ENCODE data around the gene PLEKHG4.

PLEKHG4 gene

DNA sequence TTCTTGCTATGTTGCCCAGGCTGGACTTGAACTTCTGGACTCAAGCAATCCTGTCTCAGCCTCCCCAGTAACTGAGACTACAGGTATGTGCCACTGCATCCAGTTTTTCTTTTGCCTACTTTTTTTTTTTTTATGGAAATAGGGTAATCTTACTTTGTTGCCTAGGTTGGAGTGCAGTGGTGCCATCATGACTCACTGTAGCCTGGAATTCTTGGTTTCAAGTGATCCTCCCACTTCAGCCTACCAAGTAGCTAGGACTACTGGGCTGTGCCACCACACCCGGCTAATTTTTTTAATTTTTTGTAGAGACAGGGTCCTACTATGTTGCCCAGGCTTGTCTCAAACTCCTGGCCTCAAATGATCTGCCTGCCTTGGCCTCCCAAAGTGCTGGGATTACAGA lies 57.3 kb downstream of the PLEKHG4 start:
- DNase-seq (ENCODE audit: low read depth in 2 of 2): no peak
